CD14-positive monocyte (primary cell): ENCODE results near the gene LIN7A. TPM values are rescaled to one million over a fixed set of nuclear protein-coding genes. Genes with fewer than 3 reads are reported as not detected.

Experiments used
- DNase-seq, 3 donors: peaks; one replicate each; pipeline ENCODE4 v3.0.0-alpha.2; 2011 to 2022
- H2AFZ ChIP-seq: 2 replicates; pipeline ENCODE4 v1.6.0; 2012; ENCODE audit warnings: mild to moderate bottlenecking, low read depth, low read length, inconsistent platforms; ENCODE audit not compliant: insufficient read depth, poor library complexity, severe bottlenecking
- H3K27ac ChIP-seq, 2 donors: 1 replicate in 1 of 2; 2 replicates in 1 of 2; pipeline ENCODE4 v1.5.1; 2012 to 2013; ENCODE audit warnings: low read length in 2 of 2, control low read depth in 1 of 2, inconsistent platforms in 1 of 2, low read depth in 1 of 2, mild to moderate bottlenecking in 1 of 2
- H3K27me3 ChIP-seq, 2 donors: one replicate each; pipeline versions ENCODE4 v1.6.0 to v1.6.1; 2011 to 2013; ENCODE audit warnings: low read length in 2 of 2; ENCODE audit not compliant: control insufficient read depth in 2 of 2, insufficient read depth in 2 of 2
- H3K36me3 ChIP-seq, 2 donors: replicated peaks in 1 of 2; 1 replicate in 1 of 2; 2 replicates in 1 of 2; pipeline versions ENCODE4 v1.5.1 to v1.6.1; 2012 to 2013; ENCODE audit warnings: low read length in 2 of 2, control low read depth in 1 of 2, inconsistent platforms in 1 of 2, mild to moderate bottlenecking in 1 of 2; ENCODE audit not compliant: insufficient read depth in 2 of 2, control insufficient read depth in 1 of 2
- H3K4me1 ChIP-seq, 2 donors: 1 replicate in 1 of 2; 2 replicates in 1 of 2; pipeline versions ENCODE4 v1.5.1 to v1.6.1; 2012 to 2013; ENCODE audit warnings: low read length in 2 of 2, control low read depth in 1 of 2, inconsistent platforms in 1 of 2, mild to moderate bottlenecking in 1 of 2, moderate library complexity in 1 of 2; ENCODE audit not compliant: insufficient read depth in 2 of 2, control insufficient read depth in 1 of 2
- H3K4me2 ChIP-seq: replicated peaks from 2 replicates; pipeline ENCODE3; 2012; ENCODE audit warnings: low read length, moderate library complexity, mild to moderate bottlenecking; ENCODE audit not compliant: poor library complexity, severe bottlenecking; ENCODE audit errors: extremely low read depth
- H3K4me3 ChIP-seq, 3 experiments: fragments of 200-600 bp in 1 of 3; sonication (generic) in 1 of 3; replicated peaks in 1 of 3; 1 replicate in 2 of 3; 2 replicates in 1 of 3; pipeline ENCODE4 v1.5.1; 2011 to 2013; ENCODE audit warnings: low read length in 3 of 3, mild to moderate bottlenecking in 3 of 3, control low read depth in 2 of 3, low read depth in 2 of 3, inconsistent platforms in 1 of 3, moderate library complexity in 1 of 3
- H3K79me2 ChIP-seq: 2 replicates; pipeline ENCODE4 v1.6.0; 2012; ENCODE audit warnings: mild to moderate bottlenecking, control low read depth, inconsistent platforms, low read length, moderate library complexity; ENCODE audit not compliant: insufficient read depth
- H3K9ac ChIP-seq: 2 replicates; pipeline ENCODE4 v1.6.0; 2017; ENCODE audit warnings: low read length, mild to moderate bottlenecking; ENCODE audit not compliant: insufficient read depth, poor library complexity, severe bottlenecking
- H3K9me3 ChIP-seq, 2 donors: replicated peaks in 1 of 2; 1 replicate in 1 of 2; 2 replicates in 1 of 2; pipeline versions ENCODE4 v1.5.1 to v1.6.1; 2012 to 2013; ENCODE audit warnings: low read length in 2 of 2, control low read depth in 1 of 2; ENCODE audit not compliant: control insufficient read depth in 1 of 2, insufficient read depth in 1 of 2
- H4K20me1 ChIP-seq: 2 replicates; pipeline ENCODE4 v1.6.0; 2012; ENCODE audit warnings: mild to moderate bottlenecking, low read length, control low read depth, moderate library complexity; ENCODE audit not compliant: insufficient read depth
- H3K27ac Mint-ChIP-seq, 7 donors: one replicate each; pipeline ENCODE4 v1.8.0; 2020; ENCODE audit warnings: mild to moderate bottlenecking in 7 of 7, mixed read lengths in 7 of 7, moderate library complexity in 6 of 7, inconsistent platforms in 2 of 7
- H3K27me3 Mint-ChIP-seq, 3 donors: one replicate each; pipeline ENCODE4 v1.8.0; 2021 to 2022; ENCODE audit warnings: low read depth in 3 of 3, mild to moderate bottlenecking in 3 of 3, mixed read lengths in 3 of 3, moderate library complexity in 3 of 3, inconsistent platforms in 1 of 3
- H3K36me3 Mint-ChIP-seq, 2 donors: one replicate each; pipeline ENCODE4 v1.8.0; 2020; ENCODE audit warnings: mixed read lengths in 2 of 2, inconsistent platforms in 1 of 2, mild to moderate bottlenecking in 1 of 2
- H3K4me1 Mint-ChIP-seq: one replicate; pipeline ENCODE4 v1.8.0; 2020; ENCODE audit warnings: mild to moderate bottlenecking, mixed read lengths
- H3K4me3 Mint-ChIP-seq, 2 donors: one replicate each; pipeline ENCODE4 v1.8.0; 2020; ENCODE audit warnings: mild to moderate bottlenecking in 2 of 2, mixed read lengths in 2 of 2, moderate library complexity in 1 of 2
- H3K9me3 Mint-ChIP-seq, 7 donors: one replicate each; pipeline ENCODE4 v1.8.0; 2020 to 2022; ENCODE audit warnings: mixed read lengths in 7 of 7, mild to moderate bottlenecking in 6 of 7, moderate library complexity in 6 of 7, inconsistent platforms in 2 of 7
- CTCF ChIP-seq: fragments of 200-600 bp; IDR thresholded peaks from one replicate; pipeline ENCODE4 v1.8.0; 2022; ENCODE audit warnings: antibody characterized with exemption, mild to moderate bottlenecking
- WGBS: methylation state at CpG from one replicate; pipeline ENCODE4 v1.1.5; 2013; ENCODE audit warnings: missing lambda C conversion rate; ENCODE audit not compliant: insufficient coverage; 5-methylcytosine and 5-hydroxymethylcytosine counted together
- intact Hi-C, 2 donors: fragments of 100-400 bp; cut with micrococcal nuclease; formaldehyde crosslinking; loops; one replicate each; pipeline versions ENCODE4 v1.15.0 to v1.15.1; 2023
- polyA plus RNA-seq, 3 donors: library from polyadenylated mRNA; depleted of rRNA in 1 of 3; unstranded in 2 of 3; stranded (reverse) in 1 of 3; fragments of 300-500 nt in 2 of 3; fragments of >200 nt in 1 of 3; fragmentation: Illumina TruSeq in 2 of 3; gene quantifications; 1 replicate in 2 of 3; 2 replicates in 1 of 3; pipeline ENCODE4 v1.2.3, GENCODE V29; 2012 to 2021

Gene LIN7A
- polyA plus RNA-seq, 3 donors, result 8.0 to 16.6 (median 15.2) TPM

GRCh38 chr12:80858356-80858755 lies 79.4 kb downstream of the LIN7A start:
- Mint-ChIP-seq H3K9me3 (no peaks in the 10 kb centered on the region), H3K36me3 (peaks cover 4 to 16% of the 10 kb centered on the region in 2 donors), H3K27ac (no peak overlapping the region), H3K4me1 (peaks cover 15% of the 10 kb centered on the region), H3K27me3 (peaks cover 0 to 2% (median 0%) of the 10 kb centered on the region in 3 donors), H3K4me3 (no peak overlapping the region)
- Histone ChIP-seq H3K36me3 (peaks cover 0 to 4% of the 10 kb centered on the region in 2 donors), H3K9me3 (no peaks in the 10 kb centered on the region), H3K79me2 (peaks cover 8% of the 10 kb centered on the region), H4K20me1 (peaks cover 4% of the 10 kb centered on the region), H3K27me3 (no peaks in the 10 kb centered on the region), H3K9ac (no peak overlapping the region), H3K4me2 (no peak overlapping the region), H2AFZ (no peak overlapping the region), H3K27ac (no peak overlapping the region), H3K4me3 (no peak overlapping the region), H3K4me1 (peaks cover 2 to 9% of the 10 kb centered on the region in 2 donors)
- intact Hi-C loops, result no loop called here
- no peak for TF ChIP-seq CTCF
- no peak for DNase-seq

GRCh38 chr12:80857311-80857710 lies 80.4 kb downstream of the LIN7A start:
- Mint-ChIP-seq H3K36me3 (peaks cover 4 to 19% of the 10 kb centered on the region in 2 donors), H3K9me3 (no peaks in the 10 kb centered on the region)
- WGBS, result no CpG with 5 or more reads among the region's 1 CpG

More at GRCh38 chr12:80857311-80857710, 80.4 kb downstream of the LIN7A start:
- Histone ChIP-seq H3K79me2 (peaks cover 8% of the 10 kb centered on the region), H3K9ac (no peak overlapping the region), H3K4me2 (no peak overlapping the region), H3K9me3 (no peaks in the 10 kb centered on the region), H3K27ac (no peak overlapping the region), H3K4me3 (no peak overlapping the region), H3K4me1 (peaks cover 0 to 2% of the 10 kb centered on the region in 2 donors), H3K27me3 (no peaks in the 10 kb centered on the region), H4K20me1 (no peaks in the 10 kb centered on the region), H3K36me3 (peaks cover 0 to 4% of the 10 kb centered on the region in 2 donors), H2AFZ (no peak overlapping the region)
- H3K27me3 Mint-ChIP-seq, result peaks cover 0 to 2% (median 0%) of the 10 kb centered on the region in 3 donors
- H3K4me1 Mint-ChIP-seq, result peaks cover 5% of the 10 kb centered on the region
- no peak overlapping the region for H3K27ac Mint-ChIP-seq
- no peak for TF ChIP-seq CTCF
- no peak for DNase-seq
- intact Hi-C loops, result no loop called here
- H3K4me3 Mint-ChIP-seq, result no peak overlapping the region
